IPS-NIHi7 (cell line): ENCODE measurements around the gene LRCH1.

Source experiments
- DNase-seq: peaks from one replicate; pipeline ENCODE4 v3.0.0; 2012; ENCODE audit warnings: mixed read lengths; ENCODE audit errors: extremely low spot score

The LRCH1 gene

DNA sequence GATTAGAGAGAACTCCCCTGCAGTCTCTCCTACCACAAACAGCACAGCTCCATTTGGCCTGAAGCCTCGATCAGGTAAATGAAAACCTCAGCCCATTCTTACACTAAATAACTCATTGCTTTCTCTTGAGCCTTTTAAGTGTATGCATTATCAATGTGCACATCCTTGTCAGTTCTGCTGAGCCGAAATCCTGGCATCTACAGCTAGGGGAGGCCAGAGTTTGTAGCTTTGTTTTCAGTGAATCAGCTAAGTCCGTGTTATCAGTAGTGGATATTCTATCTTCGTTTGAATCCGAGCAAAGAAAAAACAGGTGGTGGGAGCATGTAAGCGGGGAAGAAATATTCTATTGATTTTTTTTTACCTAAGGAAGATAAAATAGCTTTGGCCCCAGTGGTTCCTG lies 159.6 kb downstream of the LRCH1 start:
- DNase-seq: peak; percentile 12

DNA sequence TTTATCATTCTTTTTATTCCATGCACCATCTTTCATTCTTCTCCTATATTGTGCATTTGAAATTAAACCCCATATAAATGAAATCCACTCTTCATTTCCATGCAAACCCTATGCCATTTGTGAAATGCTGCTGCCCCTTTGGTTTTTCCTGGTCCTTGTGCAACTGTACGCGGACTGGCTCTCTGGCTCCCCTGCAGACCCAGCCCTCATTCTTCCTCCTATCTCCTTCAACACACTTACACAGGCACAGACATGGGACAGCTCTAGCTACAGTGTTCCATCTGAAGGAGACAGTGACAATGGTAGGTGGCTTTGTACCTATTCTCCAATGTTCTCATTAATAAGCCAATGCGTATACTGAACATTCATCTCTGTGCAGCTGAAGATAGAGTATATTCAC lies 162.4 kb downstream of the LRCH1 start:
- no peak for DNase-seq

DNA sequence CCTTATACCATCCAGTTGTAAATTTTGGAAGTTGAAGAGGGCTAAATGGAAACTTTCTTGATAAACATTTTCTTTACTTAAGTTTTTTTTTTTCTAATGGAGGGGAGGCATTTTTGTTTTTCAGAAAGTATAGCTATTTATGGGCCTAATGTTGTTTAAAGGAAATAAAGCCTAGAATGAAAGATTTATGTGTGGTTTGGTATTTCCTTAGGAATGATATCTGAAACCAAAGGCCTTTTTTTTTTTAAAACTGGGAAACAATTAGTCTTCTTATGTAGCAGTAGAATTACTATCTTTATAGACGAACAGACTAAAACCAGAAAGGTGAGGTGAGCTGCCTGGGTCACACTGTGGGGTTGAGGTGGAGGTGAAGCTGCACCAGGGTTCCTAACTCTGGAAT lies 163.9 kb downstream of the LRCH1 start:
- DNase-seq: no peak

DNA sequence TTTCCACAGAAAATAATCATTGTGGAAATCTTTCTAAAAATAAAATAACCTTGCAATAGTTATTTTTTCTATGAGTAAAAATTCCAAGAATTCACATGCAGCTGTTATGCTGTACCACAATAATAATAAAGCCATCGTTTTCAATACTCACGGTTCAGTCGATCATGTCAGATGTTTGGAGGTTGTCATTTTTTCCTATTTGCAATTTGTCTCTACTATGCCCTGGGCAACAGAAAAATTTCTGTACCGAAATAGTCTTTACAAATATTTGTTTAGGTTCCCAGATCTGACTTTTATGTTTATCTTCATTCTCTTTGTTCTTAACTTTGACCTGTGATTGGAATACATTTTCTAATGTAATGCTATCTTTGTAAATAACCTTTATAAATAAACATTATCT lies 164.3 kb downstream of the LRCH1 start:
- DNase-seq: no peak

DNA sequence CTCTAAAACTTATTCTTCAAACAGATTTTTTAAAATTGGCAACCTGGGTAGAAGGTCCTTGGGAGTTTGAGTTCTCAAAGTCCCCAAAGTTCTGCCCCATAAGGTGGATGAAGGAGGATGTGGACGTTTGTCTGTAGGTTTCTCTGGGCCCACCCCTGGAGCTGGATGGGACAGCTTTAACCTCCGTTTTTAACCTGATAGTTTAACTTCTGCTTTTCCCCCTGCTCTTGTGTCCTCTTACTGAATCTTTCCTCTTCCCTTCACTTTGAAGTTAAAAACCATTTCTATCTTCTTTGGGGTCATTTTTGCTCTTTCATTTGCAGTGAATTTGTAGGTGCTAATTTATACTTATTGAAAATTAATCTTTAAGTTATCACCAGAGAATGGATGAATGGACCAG lies 164.9 kb downstream of the LRCH1 start:
- DNase-seq: no peak

DNA sequence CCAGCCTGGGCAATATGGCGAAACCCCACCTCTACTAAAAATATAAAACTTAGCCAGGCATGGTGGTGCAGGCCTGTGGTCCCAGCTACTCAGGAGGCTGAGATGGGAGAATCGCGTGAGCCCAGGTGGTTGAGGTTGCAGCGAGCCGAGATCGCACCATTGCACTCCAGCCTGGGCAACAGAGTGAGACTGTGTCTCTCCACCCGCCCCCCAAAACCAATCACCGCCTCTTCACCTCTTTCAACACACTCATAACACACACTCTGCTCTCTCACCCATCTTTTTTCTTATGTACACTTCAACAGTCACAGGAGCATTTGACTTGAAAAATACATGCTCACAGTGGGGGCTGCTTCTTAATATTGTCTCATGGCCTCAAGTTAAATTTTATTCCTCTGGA lies 167.2 kb downstream of the LRCH1 start:
- DNase-seq: no peak

DNA sequence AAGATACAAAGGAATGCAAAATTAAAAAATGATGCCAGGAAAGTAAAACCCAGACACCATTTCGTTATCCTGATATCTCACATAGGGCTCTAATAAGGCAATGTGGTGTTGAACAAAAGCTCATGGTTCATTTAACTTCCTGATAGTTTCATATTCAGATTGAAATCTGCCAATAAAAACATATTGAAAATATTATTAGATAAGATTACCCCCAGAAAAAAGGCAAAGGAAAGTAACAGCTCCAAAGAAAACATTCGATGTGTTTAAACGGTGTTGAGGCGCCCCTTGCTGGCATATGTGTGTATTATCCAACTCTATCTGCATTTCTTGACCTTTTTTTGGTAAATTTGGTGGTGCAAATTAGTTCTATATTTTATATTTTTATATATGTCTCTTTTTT lies 168.1 kb downstream of the LRCH1 start:
- peak; percentile 31 for DNase-seq

DNA sequence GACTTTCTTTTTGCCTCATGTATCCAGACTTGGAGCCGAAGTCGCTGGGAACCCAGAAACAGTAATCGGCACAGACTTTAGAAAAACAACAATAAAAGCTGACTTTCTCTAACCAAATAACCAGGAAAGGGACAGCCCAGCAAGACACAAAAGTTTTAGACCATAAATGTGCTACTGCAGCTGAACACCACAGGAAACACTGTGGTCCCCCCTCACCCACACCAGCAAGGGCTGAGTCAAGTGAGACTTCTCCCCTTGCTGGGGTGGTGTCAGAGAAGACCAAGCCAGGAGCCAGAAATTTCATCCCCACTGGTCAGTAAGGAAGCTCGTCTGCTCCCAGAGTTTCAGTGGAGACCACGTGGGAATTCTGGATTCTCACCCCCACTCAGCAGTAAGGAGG lies 173.4 kb downstream of the LRCH1 start:
- no peak for DNase-seq

DNA sequence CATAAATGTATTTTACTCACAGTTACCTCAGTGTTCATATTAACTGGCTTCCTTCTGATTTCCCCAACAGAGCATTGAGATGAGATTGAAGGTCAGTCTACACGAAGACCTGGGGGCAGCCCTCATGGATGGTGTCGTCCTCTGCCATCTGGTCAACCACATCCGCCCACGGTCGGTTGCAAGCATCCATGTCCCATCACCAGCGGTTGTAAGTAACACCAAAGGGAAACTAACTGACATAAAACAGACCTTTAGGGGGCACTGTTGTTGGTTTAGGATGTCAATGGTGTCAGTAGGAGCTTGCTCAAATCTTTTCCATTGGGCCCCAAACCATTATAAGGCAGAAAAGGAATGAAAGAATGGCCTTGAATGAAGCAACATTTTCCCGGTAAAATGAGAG lies 175.8 kb downstream of the LRCH1 start:
- DNase-seq: peak; percentile 70

DNA sequence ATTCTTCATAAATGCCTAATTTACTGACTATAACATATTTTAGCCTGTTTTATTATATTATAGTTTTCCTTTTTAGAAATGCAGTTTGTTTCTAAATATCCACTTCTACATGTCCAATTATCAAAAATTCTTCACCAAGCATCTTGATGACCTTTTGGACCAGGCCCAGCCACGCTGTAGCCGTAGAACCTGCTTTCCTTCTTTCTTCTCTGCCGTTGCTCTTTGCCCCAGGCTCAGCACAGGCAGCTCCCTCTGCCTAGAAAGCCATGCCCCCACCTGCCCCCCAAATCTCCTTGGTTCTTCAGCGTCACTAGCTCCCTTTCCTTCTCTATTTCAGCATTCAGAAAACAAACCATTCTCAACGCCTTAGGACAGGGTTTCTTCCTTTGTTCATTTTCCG lies 178.6 kb downstream of the LRCH1 start:
- no peak for DNase-seq

DNA sequence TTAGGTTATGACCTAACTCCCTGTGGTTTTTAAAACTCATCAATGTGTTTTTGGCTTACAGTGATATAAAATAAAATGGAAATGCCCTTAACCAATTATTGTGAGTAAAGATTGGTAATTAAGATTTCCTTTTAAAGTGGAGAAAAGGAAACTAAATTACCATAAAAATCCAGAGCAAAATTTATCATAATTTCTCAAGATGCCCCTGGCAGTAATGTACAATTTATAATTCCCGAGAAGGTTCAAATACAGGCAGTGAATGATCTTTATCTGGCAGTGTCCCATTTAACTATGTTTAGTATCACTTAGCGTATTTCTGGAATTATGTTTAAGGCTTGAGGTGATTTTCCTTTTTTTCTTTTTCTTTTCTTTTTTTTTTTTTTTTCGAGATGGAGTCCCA lies 182.5 kb downstream of the LRCH1 start:
- DNase-seq: no peak

DNA sequence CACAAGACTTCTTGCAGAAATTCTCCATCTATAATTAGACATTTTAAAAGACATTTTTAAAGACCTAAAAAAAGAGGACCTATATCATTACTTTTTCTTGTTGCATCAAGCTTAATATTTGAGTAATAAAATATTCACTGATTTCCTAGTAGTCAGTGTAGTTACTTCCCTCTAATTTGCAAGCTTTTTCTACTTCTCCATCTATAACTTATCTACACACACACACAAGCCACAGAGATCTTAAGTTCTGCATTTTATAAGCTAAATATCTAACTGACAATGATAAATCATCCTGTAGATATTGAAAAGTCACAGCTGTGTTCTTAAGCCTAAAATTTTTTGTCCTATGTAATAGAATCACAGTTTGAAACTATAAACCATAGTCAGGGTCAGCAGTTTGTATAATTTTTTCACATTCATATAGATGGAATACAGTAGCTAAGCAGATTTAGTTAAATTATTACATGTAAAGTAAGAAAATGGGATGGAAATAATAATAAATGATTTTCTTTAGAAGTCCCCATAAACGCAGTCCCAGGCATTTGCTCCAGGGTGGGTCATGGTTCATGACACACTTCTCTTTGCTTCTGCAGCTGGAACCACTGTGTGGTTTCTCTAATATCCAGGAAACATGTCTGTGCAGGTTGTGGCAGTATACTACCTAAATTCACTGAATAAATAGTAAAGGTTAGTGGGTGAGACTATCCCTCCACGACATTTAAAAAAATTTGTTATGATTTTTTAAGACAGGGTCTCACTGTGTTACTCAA lies 183.8 kb downstream of the LRCH1 start:
- no peak for DNase-seq

DNA sequence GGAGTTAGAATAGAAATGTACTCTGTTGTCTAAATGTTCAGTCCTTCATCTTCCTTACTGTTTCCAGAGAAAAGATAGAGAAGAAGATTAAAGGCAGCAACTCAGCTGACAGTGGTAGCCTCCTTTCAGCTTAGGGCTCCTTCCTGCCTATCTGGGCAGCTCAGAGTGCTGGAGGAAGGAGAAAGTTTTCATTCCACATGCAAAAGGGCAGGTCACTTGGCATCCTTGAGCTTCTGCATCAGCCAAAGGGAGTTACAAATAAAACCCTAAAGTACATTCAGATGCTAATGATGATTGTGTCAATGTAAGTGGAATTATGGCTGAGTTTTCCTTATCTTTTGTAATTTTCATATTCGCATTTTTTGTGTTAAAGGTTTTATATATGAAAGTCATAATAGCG lies 185.1 kb downstream of the LRCH1 start:
- no peak for DNase-seq

DNA sequence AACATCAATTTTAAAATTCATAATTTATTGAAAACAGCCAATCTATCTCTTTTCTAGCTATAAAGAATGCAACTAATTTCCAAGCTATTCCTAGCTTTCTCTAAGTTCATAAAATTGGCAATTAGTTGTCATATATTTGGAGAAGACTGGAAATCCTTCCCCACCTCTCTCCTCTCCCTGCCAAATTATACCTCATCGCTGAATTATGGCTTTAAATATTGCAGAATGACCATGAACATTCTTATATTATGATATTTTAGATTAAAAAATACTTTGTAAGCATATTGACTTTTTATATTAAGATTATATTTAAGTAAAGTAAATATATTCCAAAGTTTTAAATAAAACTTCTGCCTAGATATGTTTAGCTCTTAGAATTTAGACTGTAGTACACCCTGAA lies 185.8 kb downstream of the LRCH1 start:
- DNase-seq: no peak

DNA sequence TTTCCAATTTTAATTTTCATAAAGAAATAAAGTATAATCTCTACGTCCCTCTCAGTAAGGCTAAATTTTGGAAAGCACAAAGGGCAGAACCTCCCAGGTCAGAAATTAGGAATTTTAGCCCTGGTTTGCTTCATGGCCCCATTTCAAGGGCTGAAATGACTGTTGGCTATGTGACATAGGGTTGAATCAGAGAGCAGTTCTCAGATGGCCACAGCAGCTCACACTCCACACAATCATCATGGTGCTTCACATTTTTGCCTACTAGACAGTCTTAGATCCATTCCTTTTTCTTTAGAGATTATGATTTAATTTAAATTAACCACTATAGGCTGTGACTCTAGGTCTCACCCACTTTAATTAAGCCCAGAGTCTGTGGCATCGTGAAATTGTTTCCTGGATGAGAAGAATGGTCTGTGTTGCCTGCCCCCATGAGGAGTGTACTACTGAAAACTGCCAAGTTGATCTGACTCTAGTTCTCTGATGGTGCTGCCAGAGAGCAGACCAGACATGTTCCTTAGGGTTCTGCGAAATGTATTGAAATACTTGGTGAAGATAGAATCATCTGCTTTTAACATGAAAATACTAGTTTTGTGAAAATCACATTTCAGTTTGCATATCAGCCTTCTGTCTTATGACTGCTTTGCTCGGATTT lies 186.6 kb downstream of the LRCH1 start:
- no peak for DNase-seq

DNA sequence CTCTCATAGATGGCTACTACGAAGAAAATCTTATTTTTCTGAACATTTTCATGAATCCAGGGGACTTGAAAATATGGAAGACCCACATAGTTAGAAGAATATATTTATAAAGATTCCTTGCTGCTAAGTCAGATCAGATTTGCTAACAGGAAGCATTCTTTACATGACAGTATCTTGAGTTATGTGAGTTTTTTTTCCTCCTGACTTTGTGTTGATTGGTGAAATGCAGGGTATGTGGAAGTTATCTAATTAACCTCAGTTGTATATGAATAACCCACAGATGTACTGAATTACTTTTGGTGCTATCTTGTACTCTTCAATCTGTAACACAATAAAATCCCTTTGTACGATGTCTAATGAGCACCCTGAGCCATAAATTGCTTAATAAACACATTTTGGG lies 190.2 kb downstream of the LRCH1 start:
- DNase-seq: no peak

DNA sequence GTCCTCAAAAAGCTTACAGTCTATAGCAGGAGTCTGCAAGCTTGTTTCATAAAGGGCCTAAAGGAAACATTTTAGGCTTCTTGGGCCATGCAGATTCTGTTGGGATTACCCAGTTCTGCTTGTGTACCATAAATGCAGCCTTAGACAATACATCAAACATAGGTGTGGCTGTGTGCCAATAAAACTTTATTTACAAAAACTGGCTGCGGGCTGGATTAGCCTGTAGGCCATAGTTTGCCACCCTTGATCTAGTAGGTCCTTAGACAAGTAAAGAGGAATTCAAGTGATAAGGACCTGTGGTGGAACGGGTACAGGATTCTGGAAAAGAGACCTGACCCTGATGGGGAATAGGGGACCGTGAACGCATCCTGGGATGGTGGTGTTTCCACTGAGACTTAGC lies 192.1 kb downstream of the LRCH1 start:
- DNase-seq: no peak

DNA sequence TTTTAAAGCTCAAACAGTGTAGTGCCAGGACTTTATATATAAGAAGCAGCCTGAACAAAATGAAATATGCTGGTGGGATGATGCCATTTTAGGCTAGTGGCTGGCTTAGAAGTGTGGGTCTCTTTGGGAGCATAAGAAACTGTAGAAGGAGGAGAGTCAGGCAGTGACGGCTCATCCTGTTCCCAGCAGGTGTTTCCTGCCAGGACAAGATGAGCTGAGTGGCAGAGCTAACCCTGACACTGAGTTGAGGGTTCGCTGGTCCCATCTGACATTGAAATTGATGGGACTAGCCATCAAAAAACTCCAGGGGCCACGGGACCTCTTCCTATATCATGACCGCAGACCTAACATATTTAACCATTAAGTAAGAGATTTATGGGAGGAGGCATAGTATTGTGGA lies 192.7 kb downstream of the LRCH1 start:
- DNase-seq: no peak

DNA sequence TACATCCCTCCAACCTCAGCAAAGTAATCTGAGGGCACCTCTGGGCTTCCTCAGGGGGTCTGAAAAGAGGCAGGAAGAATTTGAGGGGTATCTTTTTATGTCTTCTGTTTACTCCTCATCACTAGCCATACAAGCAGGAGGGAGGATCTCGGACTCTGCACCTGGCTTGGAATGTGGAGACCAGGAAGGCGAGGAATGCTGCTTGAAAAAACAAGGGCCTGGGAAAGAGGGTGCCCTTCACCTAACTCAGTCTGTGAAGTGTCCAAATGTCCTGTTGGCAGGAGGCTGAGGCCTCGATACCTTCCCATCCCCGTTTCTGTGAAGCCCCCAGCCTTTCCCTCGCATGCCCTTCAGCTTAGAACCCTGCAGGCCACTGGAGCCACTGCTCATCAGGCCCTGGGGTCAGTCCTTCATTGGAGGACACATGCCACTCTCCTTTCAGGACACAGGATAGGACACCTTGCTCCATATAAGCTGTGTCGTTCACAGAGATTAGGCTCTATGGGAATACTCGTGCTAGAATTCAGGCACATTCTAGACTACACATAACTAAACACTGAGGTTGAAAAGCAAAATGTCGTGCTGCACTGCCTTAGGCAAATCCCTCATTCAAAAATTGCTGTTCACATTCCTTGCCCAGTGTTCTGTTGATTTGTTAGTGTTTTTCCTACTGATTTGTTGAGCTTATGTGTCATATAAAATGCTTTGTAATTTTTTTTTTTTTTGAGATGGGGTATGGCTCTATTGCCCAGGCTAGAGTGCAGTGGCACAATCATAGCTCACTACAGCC lies 194.3 kb downstream of the LRCH1 start:
- DNase-seq: no peak

DNA sequence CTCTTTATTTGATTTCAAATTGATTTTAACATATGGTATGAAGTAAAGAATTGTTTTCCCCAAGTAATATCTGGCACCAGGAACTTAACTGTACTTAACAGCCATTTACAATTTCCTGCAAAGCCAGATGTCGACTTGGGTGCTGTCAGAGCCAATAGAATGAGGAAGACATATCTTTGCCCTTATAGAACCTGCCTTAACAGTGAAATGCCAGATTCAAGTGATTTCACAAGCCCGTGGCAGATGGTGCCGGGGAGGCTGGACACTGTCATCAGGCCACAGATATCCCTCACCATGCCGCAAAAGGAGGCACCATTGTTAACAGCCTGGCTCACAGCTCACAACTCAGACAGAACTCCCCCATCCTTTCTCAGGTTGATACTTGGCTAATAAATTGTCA lies 195.3 kb downstream of the LRCH1 start:
- no peak for DNase-seq

DNA sequence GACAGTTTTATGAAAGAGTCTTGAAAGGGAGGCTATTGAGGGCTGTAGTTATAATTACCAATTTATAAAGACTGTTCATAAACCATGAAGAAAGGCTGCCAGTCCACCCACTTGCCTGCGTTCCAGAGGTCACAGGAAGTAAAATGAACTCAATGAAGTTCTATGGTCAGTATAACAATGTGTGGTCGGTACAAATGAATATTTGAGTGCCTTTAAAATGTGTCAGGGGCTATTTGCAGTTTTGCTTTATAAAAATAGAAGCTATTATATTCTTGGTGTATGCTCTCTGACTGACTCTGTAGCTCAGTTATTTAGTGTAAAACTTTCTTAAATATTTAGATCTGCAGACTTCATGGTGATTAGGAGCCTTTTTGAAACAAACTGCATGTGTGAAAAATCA lies 197.0 kb downstream of the LRCH1 start:
- DNase-seq: no peak

DNA sequence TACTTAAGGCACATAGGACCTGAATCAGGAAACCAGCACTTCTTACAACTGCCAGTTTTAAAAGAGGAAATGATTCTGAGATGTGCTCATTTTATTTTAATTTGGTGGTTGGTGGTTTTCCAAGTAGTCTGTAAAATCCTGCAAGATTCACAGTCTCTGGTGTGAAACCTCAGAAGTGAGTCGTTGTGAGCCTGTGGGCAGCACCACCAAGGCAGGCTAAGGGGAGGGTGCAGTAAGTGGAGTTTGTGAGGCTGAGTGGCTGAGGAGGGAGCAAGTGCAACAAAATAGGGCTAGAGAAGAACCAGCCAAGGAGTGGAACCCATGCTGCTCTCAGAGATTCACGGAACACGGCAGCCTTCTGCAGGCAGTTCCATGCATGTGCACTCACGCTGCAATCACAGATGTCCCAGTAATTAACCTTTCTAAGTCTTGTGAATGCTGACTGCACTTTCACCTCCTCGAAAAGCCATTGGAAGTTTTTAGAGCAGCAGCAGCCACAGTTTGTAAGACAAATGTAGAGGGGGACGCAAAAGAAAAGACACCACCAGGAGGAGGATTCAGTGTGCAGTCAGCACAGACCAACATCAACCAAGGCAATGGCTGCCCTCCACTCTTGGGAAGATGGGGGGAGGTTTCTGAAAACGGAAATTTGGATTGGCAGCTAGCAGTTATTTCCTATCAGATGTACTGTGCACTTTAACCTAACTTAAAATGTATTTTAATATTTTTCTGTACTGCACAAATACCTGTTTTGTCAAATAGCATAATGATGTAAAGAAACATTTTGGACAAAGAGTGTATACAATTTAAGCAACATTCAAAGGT lies 199.1 kb downstream of the LRCH1 start:
- DNase-seq: no peak
